Peyer's patch (tissue), 4 donors: ENCODE measurements around the gene FHOD3.

Experiments used
- POLR2A ChIP-seq, 2 donors: fragments of 450-650 bp; IDR thresholded peaks; one replicate each; pipeline ENCODE4 v1.5.1; 2017; ENCODE audit warnings: antibody characterized with exemption in 2 of 2, mild to moderate bottlenecking in 2 of 2, moderate library complexity in 2 of 2
- TF ChIP-seq, protein P1 (sequence below), 6 experiments: fragments of 450-650 bp in 4 of 6; fragments of 200-600 bp in 2 of 6; sonication (generic) in 1 of 6; IDR thresholded peaks; one replicate each; pipeline ENCODE4 v1.5.1; 2017 to 2019; ENCODE audit warnings: antibody characterized with exemption in 6 of 6, mild to moderate bottlenecking in 3 of 6, moderate library complexity in 1 of 6

DNA sequence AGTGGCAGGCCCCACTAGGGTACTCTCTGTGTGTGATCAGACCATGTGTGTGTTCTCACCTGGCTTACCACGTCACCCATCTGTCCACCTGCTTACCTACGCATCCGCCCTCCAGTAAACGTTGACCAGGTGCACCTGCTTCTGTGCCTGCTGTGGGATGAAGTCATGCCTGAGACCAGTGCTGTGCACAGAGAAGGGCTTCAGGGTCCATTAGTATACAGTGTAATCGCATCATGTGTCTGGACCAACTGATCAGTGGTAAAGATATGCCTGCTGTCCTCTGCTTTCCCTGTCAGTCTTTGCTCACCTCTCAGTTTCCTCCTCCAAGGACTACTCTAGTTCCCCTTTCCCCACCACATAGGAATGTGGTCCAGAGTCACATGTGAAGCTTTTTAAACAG lies 109.3 kb downstream of the FHOD3 start:
- TF ChIP-seq, protein P1, sequence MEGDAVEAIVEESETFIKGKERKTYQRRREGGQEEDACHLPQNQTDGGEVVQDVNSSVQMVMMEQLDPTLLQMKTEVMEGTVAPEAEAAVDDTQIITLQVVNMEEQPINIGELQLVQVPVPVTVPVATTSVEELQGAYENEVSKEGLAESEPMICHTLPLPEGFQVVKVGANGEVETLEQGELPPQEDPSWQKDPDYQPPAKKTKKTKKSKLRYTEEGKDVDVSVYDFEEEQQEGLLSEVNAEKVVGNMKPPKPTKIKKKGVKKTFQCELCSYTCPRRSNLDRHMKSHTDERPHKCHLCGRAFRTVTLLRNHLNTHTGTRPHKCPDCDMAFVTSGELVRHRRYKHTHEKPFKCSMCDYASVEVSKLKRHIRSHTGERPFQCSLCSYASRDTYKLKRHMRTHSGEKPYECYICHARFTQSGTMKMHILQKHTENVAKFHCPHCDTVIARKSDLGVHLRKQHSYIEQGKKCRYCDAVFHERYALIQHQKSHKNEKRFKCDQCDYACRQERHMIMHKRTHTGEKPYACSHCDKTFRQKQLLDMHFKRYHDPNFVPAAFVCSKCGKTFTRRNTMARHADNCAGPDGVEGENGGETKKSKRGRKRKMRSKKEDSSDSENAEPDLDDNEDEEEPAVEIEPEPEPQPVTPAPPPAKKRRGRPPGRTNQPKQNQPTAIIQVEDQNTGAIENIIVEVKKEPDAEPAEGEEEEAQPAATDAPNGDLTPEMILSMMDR (IDR thresholded peaks at IDR 0.05), result no peak
- no peak for TF ChIP-seq POLR2A (IDR thresholded peaks at IDR 0.05)
